ENCODE data around the gene LRRTM4.

LRRTM4 gene

GRCh38 chr2:76745605-76746004 is 776.6 kb downstream of the LRRTM4 start:
- DNase-seq (ENCODE audit: low read depth): no peak
- no peak for TF ChIP-seq CTCF (IDR thresholded peaks at IDR 0.05; ENCODE audit: insufficient read depth, low read depth, low read length, missing control alignments)
- no peak overlapping the region for H3K4me3 ChIP-seq (ENCODE audit: low read length)

- no peak overlapping the region for H3K4me3 ChIP-seq (ENCODE audit: low read length)
- TF ChIP-seq CTCF (IDR thresholded peaks at IDR 0.05; ENCODE audit: insufficient read depth, low read depth, low read length, missing control alignments): no peak
- DNase-seq (ENCODE audit: low read depth): no peak
Measured at GRCh38 chr2:76737607-76738006, 784.6 kb downstream of the LRRTM4 start.

GRCh38 chr2:76733736-76734135 is 788.4 kb downstream of the LRRTM4 start:
- DNase-seq (ENCODE audit: low read depth): no peak
- H3K4me3 ChIP-seq (ENCODE audit: low read length): no peak overlapping the region
- no peak for TF ChIP-seq CTCF (IDR thresholded peaks at IDR 0.05; ENCODE audit: insufficient read depth, low read depth, low read length, missing control alignments)

- DNase-seq (ENCODE audit: low read depth): no peak
- TF ChIP-seq CTCF (IDR thresholded peaks at IDR 0.05; ENCODE audit: insufficient read depth, low read depth, low read length, missing control alignments): no peak
- H3K4me3 ChIP-seq (ENCODE audit: low read length): no peak overlapping the region
Measured at GRCh38 chr2:76731157-76731556, 791.0 kb downstream of the LRRTM4 start.

GRCh38 chr2:76730021-76730420 is 792.2 kb downstream of the LRRTM4 start:
- no peak overlapping the region for H3K4me3 ChIP-seq (ENCODE audit: low read length)
- no peak for TF ChIP-seq CTCF (IDR thresholded peaks at IDR 0.05; ENCODE audit: insufficient read depth, low read depth, low read length, missing control alignments)
- DNase-seq (ENCODE audit: low read depth): no peak

GRCh38 chr2:76721226-76721625 is 801.0 kb downstream of the LRRTM4 start:
- no peak for DNase-seq (ENCODE audit: low read depth)
- no peak overlapping the region for H3K4me3 ChIP-seq (ENCODE audit: low read length)
- no peak for TF ChIP-seq CTCF (IDR thresholded peaks at IDR 0.05; ENCODE audit: insufficient read depth, low read depth, low read length, missing control alignments)

GRCh38 chr2:76713312-76713711 is 808.9 kb downstream of the LRRTM4 start:
- no peak for DNase-seq (ENCODE audit: low read depth)
- TF ChIP-seq CTCF (IDR thresholded peaks at IDR 0.05; ENCODE audit: insufficient read depth, low read depth, low read length, missing control alignments): no peak
- no peak overlapping the region for H3K4me3 ChIP-seq (ENCODE audit: low read length)

Data from epithelial cell of esophagus (primary cell).